ACC112 (cell line): ENCODE data around the gene ENPEP.
A peak's percentile ranks its signal among the peaks of the same experiment; 100 is the strongest.

Experiments used
- H2AFZ ChIP-seq: fragments of 200-600 bp; sonication (generic); one replicate; pipeline ENCODE4 v1.6.0; 2017; ENCODE audit warnings: antibody characterized with exemption, low read length; ENCODE audit not compliant: unreplicated experiment
- H3K27ac ChIP-seq: fragments of 200-600 bp; sonication (generic); 2 replicates; pipeline ENCODE4 v1.5.1; 2014; ENCODE audit warnings: low read depth, mild to moderate bottlenecking, antibody characterized with exemption, low read length, moderate library complexity
- H3K27me3 ChIP-seq: fragments of 200-600 bp; sonication (generic); 2 replicates; pipeline ENCODE4 v1.6.1; 2014; ENCODE audit warnings: mild to moderate bottlenecking, antibody characterized with exemption, low read length, moderate library complexity, mixed read lengths; ENCODE audit not compliant: insufficient read depth
- H3K36me3 ChIP-seq: fragments of 200-600 bp; sonication (generic); 2 replicates; pipeline ENCODE4 v1.6.1; 2016; ENCODE audit warnings: mild to moderate bottlenecking, antibody characterized with exemption, low read length, moderate library complexity, mixed read lengths; ENCODE audit not compliant: insufficient read depth
- H3K4me1 ChIP-seq: fragments of 200-600 bp; sonication (generic); one replicate; pipeline ENCODE4 v1.6.1; 2016; ENCODE audit warnings: low read length, mixed read lengths; ENCODE audit not compliant: insufficient read depth, unreplicated experiment, control insufficient read depth
- H3K4me3 ChIP-seq: fragments of 200-600 bp; sonication (generic); 2 replicates; pipeline ENCODE4 v1.5.1; 2014; ENCODE audit warnings: mild to moderate bottlenecking, low read depth, low read length
- H3K79me2 ChIP-seq: fragments of 200-600 bp; sonication (generic); one replicate; pipeline ENCODE4 v1.6.0; 2016; ENCODE audit warnings: low read length; ENCODE audit not compliant: control insufficient read depth, unreplicated experiment, insufficient read depth

Gene ENPEP

DNA sequence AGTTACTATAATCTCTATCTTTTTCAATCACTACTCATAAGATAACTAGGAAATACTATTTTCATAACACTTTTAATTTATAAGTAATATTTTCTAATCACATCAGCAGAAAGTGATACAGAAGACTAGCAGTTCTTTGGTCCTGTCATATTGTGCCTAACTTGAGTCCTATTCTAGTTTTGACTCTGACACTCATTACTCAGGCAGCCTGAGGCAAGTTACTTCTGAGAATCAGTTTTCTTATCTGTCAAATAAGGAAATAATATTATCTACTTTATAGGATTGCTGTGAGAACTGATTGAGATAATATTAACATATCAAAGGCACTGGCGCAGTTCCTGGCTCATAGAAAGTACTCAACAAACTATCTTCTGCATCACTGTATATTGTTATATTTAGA, 129.1 kb downstream of the ENPEP start:
- Histone ChIP-seq H3K36me3 (no peaks in the 10 kb centered on the region), H3K4me1 (no peaks in the 10 kb centered on the region), H3K27me3 (peaks cover 54% of the 10 kb centered on the region)

DNA sequence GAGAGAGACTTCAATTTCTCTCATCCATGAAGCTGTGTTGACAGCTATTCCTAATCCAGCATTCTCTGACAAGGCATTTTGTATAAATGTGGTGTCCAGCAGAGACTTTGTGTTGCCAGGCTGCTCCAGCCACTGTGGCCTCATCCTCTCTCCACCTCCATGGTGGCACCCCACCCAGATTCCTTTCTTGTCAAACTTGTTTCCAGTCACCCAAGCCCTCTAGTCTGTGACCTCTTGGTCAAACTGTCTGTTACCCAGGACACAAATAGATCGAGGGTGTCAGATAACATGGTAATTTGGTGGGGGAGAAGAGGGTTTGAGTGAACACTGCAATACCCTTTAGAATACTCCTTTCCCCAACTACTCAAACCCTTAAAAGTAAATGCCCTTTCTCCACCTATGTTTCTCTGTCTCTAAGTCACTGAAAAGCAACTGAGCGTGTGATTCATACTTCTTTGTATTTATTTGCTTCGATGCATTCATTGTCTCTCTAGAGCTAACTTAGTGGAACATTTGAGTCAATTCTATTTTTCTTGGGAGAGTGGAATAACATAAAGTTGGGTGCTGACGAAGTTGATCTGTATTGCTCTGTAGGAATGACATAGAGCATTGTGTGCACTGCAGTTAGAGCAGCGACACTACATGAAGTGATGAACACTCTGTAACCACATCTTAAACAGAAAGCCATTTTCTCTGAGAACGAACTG, 133.2 kb downstream of the ENPEP start:
- Histone ChIP-seq H2AFZ (no peak overlapping the region), H3K79me2 (no peaks in the 10 kb centered on the region), H3K4me1 (no peaks in the 10 kb centered on the region), H3K27me3 (peaks cover 68% of the 10 kb centered on the region), H3K4me3 (no peak overlapping the region), H3K27ac (no peak overlapping the region), H3K36me3 (no peaks in the 10 kb centered on the region)

More for the DNA sequence above, 129.1 kb downstream of the ENPEP start:
- Histone ChIP-seq H3K79me2 (no peaks in the 10 kb centered on the region), H3K4me3 (no peak overlapping the region), H3K27ac (no peak overlapping the region), H2AFZ (no peak overlapping the region)

DNA sequence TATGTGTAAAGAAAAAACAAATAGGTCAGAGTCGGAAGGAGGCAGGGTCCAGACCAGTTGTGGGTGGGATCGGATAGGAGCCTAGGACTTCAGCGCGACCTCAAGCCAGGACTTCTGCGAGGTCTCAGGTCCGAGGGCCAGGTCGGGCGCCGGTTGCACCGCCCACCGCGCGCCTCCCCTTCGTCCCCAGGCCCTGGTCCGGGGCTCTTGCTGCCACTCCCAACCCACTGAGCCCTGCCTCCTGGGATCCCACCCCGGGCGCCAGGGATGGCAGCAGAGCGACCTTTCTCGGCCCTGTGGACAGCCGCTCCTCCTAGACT, 134.6 kb downstream of the ENPEP start:
- Histone ChIP-seq H3K27me3 (peaks cover 78% of the 10 kb centered on the region), H3K4me3 (no peak overlapping the region), H3K79me2 (no peaks in the 10 kb centered on the region), H3K27ac (no peak overlapping the region), H3K36me3 (no peaks in the 10 kb centered on the region), H3K4me1 (no peaks in the 10 kb centered on the region), H2AFZ (no peak overlapping the region)

DNA sequence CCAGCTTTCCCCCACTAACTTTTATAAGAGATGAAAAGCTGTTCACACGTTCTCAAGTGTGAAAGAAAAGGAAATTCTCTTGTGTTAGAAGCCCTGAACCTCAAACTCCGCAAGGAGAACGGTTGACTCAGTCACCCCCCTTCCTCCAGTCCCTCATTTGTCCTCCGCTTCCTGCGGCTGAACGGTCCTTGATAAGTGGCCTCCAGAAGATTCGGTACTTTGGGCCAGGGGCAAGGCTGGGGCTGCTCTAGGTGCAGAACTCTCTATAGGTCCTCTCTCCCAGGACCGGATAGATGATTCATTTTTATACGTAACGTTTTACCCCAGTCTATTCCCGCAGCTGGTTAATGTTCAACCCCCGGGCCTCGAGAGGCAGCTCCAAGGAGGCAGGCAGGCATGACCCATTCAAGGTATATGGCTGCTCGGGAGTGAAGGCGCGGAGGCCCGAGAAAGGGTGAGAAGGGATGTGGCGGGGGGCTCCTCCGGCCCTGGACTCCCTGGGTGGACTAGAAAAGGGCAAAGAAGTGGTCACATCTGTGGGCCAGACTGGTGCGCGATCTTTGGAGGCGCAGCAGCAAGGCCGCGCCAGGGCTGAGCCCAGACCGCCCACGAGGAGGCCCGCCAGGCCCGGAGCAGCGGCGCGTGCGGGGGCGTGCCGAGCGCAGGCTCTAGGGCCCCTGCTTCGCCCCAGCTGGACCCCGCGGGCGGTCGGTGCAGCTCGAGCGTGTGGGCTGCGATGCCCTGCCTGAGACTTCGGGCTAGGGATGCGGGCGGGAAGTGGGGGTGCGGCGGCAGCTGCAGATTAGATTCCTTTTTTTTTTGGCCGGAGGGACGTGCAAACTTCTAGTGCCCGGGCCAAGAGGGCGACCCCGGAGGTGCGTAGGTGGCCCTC, 135.2 kb downstream of the ENPEP start:
- peak overlapping the region; percentile 20; the same call in 1 of the 2 replicates for H3K4me3 ChIP-seq
- no peaks in the 10 kb centered on the region for H3K79me2 ChIP-seq
- peaks cover 85% of the 10 kb centered on the region for H3K27me3 ChIP-seq

DNA sequence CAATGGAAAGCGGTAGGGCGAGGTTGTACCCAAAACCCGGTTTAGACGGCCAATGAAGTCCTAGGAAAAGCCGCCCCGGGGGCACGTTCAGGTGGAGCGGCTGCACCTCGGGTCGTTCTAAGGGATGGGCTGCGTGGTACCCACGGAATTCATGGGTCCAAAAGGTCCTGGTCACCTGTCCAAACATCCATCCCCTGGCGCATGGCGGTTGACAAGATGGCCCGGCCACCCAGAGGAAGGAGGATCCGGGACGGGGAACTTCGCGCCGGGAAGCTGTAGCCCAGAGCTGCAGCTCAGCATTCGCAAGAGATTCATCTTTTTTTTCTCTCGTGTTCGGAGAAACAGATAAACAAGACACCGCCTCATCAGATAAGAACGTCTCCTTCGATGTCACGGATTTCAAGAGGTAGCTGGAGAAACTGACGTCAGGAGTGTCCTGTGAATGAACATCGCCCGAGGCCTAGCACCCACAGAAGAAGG, 136.1 kb downstream of the ENPEP start:
- no peak overlapping the region for H2AFZ ChIP-seq
- H3K27ac ChIP-seq: no peak overlapping the region
- H3K27me3 ChIP-seq: peaks cover 93% of the 10 kb centered on the region
- H3K79me2 ChIP-seq: no peaks in the 10 kb centered on the region
- no peaks in the 10 kb centered on the region for H3K4me1 ChIP-seq
- H3K4me3 ChIP-seq: peak overlapping the region; percentile 20; the same call in 1 of the 2 replicates
- H3K36me3 ChIP-seq: no peaks in the 10 kb centered on the region

More for the DNA sequence above, 135.2 kb downstream of the ENPEP start:
- Histone ChIP-seq H3K27ac (no peak overlapping the region), H3K4me1 (no peaks in the 10 kb centered on the region), H2AFZ (no peak overlapping the region), H3K36me3 (no peaks in the 10 kb centered on the region)

DNA sequence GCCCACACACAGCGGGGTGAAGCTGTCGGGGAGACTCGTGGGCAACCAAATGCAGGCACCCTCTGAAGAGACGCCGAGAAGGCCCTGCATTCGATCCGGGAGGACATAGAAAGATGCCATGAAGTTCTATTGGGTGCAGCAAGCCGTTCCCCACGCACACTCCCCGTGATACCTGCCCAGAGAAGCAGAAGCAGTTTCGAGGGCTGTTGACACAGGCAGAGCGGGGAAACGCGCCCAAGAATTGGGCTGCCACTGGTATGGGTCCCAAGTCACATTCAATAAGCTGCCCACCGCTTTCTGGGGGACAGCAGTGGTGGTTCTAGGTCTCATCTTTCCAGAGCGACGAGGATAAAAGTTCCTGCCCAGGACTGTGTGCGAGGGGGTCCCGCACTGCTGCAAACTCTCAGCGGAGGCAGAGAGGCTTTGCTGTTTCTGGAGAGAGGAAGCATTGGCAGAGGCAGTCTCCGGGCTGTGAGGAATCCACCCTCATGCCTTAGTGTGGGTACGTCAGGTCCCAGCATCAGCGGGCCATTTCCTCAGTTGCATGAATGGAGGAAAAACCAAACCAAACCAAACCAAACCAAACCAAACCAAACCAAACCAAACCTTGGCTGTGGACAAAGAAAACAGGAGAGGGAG, 136.8 kb downstream of the ENPEP start:
- Histone ChIP-seq H3K4me1 (no peaks in the 10 kb centered on the region), H3K27ac (no peak overlapping the region), H3K36me3 (no peaks in the 10 kb centered on the region), H3K27me3 (peaks cover 99% of the 10 kb centered on the region), H2AFZ (no peak overlapping the region), H3K4me3 (no peak overlapping the region), H3K79me2 (no peaks in the 10 kb centered on the region)

DNA sequence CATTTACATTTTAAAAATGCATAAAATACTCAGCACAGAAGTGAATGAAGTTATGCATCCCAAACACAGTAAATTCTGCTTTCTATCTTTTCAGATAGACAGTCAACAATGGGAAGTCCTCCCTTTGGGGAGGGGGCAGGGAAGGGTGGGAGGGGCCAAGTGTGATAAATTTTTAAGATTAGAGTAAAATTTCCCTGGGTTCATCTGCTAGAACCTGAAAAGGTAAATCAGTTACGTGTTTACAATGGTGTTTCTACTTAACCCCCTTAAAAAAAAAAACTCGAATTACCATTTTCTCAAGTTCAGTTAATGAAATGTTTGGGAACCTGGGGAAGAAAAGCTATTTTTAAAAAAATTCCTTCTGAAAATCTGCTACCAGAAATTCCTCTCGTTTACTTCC, 137.8 kb downstream of the ENPEP start:
- H3K27me3 ChIP-seq: peaks cover 99% of the 10 kb centered on the region

DNA sequence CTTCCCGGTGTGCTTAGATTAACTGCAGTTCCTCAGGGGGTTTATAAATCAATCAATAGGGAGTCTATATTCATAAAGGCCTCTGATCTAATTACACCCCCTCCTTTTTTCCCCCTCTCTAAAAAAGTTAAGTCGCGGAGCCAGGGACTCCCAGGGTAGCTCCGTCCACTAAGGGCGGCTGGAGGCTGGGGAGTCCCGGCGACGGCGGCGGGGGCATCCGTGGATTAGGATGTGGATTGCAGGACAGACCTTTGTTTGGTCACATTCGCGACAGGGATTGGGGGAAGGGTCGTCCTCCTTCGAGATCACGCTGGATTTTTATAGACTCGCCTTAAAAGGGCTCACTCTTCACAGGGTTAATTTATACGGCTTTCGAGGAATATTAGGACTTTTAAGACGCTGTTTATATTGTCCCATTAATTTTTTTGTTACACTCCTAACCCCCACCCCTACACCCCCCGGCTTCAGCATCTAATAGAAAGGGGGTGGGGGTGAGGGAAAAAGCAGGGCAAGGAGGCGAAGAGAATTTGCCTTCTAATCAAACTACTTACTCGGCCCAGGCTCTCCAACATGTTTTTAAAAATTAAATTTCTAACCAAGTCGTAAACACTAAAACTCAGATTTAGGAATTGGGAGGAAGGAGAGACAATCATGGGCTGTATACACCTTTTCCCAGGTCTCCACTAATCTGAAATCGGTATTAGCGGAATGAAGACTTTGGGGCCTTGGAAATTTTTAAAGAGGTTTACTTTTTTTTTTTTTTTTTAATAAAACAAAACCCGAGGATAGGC, 138.4 kb downstream of the ENPEP start:
- Histone ChIP-seq H3K4me1 (no peaks in the 10 kb centered on the region), H3K79me2 (no peaks in the 10 kb centered on the region), H3K27me3 (peaks cover 99% of the 10 kb centered on the region), H3K27ac (no peak overlapping the region), H2AFZ (no peak overlapping the region), H3K36me3 (no peaks in the 10 kb centered on the region), H3K4me3 (no peak overlapping the region)

More for the DNA sequence above, 137.8 kb downstream of the ENPEP start:
- H3K27ac ChIP-seq: no peak overlapping the region
- no peaks in the 10 kb centered on the region for H3K36me3 ChIP-seq
- H3K4me3 ChIP-seq: no peak overlapping the region
- H3K4me1 ChIP-seq: no peaks in the 10 kb centered on the region
- H3K79me2 ChIP-seq: no peaks in the 10 kb centered on the region
- H2AFZ ChIP-seq: no peak overlapping the region
